ENCODE measurements around the gene IRF8. TPM values are rescaled to one million over a fixed set of nuclear protein-coding genes. Genes with fewer than 3 reads are reported as not detected.

Gene IRF8
- total RNA-seq, 4 donors from 2014 or later = 2.4 to 14.6 (median 5.0) TPM

- H3K27me3 ChIP-seq = no peaks in the 10 kb centered on the region
- TF ChIP-seq CTCF (IDR thresholded peaks at IDR 0.05) = no peak
- TF ChIP-seq POLR2A (IDR thresholded peaks at IDR 0.05) = no peak
- no peaks in the 10 kb centered on the region for H3K9me3 ChIP-seq
- intact Hi-C loops (cut with DNase I) = no loop called here
- DNase-seq = no peak
- no peaks in the 10 kb centered on the region for H3K4me1 ChIP-seq
- 88 to 93% methylated on average over 13 of the region's 13 CpGs for WGBS, 2 donors
- no peaks in the 10 kb centered on the region for H3K36me3 ChIP-seq
- H3K27ac ChIP-seq = no peak overlapping the region
- H3K4me3 ChIP-seq (replicated peaks in 1 of 3) = no peak overlapping the region
Observed at GRCh38 chr16:85884808-85885463, 14.0 kb upstream of the IRF8 start.

GRCh38 chr16:85885537-85885936, 13.4 kb upstream of the IRF8 start:
- no peak overlapping the region for H3K4me3 ChIP-seq (replicated peaks in 1 of 3)
- H3K36me3 ChIP-seq = no peaks in the 10 kb centered on the region
- no peak for TF ChIP-seq POLR2A (IDR thresholded peaks at IDR 0.05)
- TF ChIP-seq CTCF (IDR thresholded peaks at IDR 0.05) = no peak
- H3K27ac ChIP-seq = no peak overlapping the region
- no peak for DNase-seq
- no peaks in the 10 kb centered on the region for H3K4me1 ChIP-seq
- intact Hi-C loops (cut with DNase I) = no loop called here
- no peaks in the 10 kb centered on the region for H3K9me3 ChIP-seq
- H3K27me3 ChIP-seq = no peaks in the 10 kb centered on the region
- WGBS, 2 donors = 84 to 86% methylated on average over 6 of the region's 6 CpGs

GRCh38 chr16:85888405-85889331, 10.3 kb upstream of the IRF8 start:
- no peak for DNase-seq
- Histone ChIP-seq H3K27me3 (no peaks in the 10 kb centered on the region), H3K27ac (no peak overlapping the region), H3K4me1 (peaks cover 8 to 10% of the 10 kb centered on the region in 2 donors), H3K36me3 (no peaks in the 10 kb centered on the region), H3K9me3 (no peaks in the 10 kb centered on the region), H3K4me3 (replicated peaks in 1 of 3) (no peak overlapping the region)
- TF ChIP-seq POLR2A (IDR thresholded peaks at IDR 0.05) (no peak), CTCF (IDR thresholded peaks at IDR 0.05) (no peak)
- WGBS, 2 donors = 53 to 75% methylated on average over 5 of the region's 5 CpGs
- intact Hi-C loops (cut with DNase I) = no loop called here

- H3K36me3 ChIP-seq = no peaks in the 10 kb centered on the region
- TF ChIP-seq POLR2A (IDR thresholded peaks at IDR 0.05) (no peak), CTCF (IDR thresholded peaks at IDR 0.05) (no peak)
- intact Hi-C loops (cut with DNase I) = no loop called here
- H3K4me1 ChIP-seq = peaks cover 8 to 10% of the 10 kb centered on the region in 2 donors
- H3K9me3 ChIP-seq = no peaks in the 10 kb centered on the region
- peak; percentile 68 to 76 for DNase-seq
- no peaks in the 10 kb centered on the region for H3K27me3 ChIP-seq
- WGBS, 2 donors = 73 to 77% methylated on average over 6 of the region's 6 CpGs
- no peak overlapping the region for H3K4me3 ChIP-seq (replicated peaks in 1 of 3)
- peak overlapping the region in 2 of 3 donors; percentile 46 to 54 for H3K27ac ChIP-seq
Observed at GRCh38 chr16:85891033-85891775, 7.8 kb upstream of the IRF8 start.
